HG03521 (cell line): ENCODE results near the gene TOP3B.

Source experiments
- ATAC-seq: cut with Tn5 transposase; IDR thresholded peaks from one replicate; pipeline ENCODE4 v1.9.1; 2021; ENCODE audit warnings: mild to moderate bottlenecking, moderate library complexity; ENCODE audit not compliant: unreplicated experiment

The TOP3B gene

DNA sequence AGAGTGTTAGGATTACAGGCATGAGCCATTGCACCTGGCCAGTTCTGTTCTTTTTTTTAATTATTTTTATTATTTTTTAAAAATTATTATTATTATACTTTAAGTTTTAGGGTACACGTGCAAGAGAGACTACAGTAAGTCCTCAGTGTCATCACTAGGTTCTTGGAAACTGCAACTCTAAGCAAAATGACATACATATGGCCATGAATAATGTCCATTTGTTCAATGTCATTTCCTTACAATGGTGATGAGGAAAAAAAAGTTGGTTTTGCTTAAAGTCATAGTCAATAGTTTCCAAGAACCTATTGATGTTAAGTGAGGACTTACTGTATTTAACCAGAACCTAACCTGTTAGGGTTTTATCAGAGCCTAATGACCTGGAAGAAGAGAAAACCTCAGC lies 29.4 kb upstream of the TOP3B start:
- no peak for ATAC-seq

GRCh38 chr22:22010358-22010757 lies 27.8 kb upstream of the TOP3B start:
- ATAC-seq: no peak

DNA sequence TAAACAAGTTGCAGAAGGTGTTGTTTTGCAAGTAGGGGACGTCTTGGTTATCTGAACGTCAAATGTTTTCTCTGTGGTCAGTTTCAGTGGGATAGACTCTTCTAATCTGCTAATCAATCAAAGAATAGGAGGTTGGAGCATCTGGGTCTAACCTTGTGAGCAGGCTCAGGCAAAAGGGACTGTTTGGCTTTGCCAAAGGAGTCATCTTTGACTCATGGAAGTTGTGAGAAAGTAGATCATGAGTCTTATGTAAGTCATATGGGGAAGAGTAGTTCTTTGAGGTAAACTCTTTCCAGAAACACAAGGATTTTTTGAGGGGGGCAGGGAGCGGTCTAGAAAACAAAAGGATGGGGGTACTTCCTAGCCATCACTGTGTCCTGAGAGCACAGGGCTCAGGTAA lies 27.1 kb upstream of the TOP3B start:
- no peak for ATAC-seq

GRCh38 chr22:22006596-22006990 lies 24.0 kb upstream of the TOP3B start:
- ATAC-seq: no peak

DNA sequence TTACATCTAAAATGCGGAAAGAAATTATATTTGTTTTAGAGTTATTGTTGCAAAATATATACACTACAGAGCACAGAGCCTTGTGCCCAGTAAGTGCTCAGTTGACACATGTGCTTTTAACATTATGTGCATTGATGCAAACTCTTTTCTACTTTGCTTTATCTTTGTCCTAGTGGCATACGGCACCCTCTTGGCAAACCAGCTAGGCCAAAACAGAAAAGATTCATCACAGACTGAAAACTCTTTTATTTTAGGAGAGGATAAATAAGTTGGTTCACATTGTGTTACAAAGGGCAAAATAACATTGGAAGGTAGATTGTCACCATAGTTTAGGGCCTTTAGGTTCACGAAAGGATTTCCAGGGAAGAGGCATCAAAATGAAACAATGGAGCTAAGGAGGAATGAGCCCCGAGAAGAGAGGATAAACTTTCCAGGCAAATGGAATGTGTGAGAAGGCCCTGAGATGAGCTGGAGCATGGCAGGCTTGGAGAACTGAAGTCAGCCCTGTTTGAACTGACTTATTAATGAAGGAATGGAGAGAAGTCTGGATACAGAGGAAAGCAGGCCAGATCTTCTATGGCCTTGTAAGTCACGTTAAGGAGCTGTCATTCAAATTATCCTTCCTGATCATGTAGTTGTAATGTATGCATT lies 23.5 kb upstream of the TOP3B start:
- no peak for ATAC-seq

DNA sequence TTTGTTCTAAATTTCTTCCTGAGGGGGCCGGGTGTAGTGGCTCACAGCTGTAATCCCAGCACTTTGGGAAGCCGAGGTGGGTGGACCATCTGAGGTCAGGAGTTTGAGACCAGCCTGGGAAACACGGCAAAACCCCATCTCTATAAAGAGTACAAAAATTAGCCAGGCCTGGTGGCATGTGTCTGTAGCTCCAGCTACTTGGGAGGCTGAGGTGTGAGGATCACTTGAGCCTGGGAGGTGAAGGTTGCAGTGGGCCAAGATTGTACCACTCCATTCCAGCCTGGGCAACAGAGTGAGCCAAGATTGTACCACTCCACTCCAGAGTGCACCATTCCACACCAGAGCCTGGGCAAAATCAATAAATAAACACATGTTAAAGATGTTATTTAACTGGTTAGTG lies 20.6 kb upstream of the TOP3B start:
- ATAC-seq: no peak

DNA sequence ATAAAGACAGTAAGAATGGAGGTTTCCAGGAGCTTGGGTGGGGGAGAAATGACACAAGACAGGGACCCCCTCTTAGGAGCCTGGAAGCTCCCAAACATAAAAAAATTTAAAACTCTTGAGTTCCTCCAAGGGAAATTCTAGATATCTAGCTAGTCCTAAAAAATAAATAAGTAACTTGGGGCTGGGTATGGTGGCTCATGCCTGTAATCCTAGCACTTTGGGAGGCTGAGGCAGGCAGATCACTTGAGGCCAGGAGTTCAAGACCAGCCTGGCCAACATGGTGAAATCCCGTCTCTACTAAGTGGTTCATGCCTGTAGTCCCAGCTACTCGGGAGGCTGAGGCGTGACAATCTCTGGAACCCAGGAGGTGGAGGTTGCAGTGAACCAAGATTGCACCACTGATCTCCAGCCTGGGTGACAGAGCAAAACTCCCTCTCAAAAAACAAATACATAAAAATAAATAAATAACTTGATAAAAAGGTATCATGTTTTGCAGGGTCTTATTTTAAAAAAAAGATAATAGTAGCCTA lies 20.0 kb upstream of the TOP3B start:
- ATAC-seq: no peak

- no peak for ATAC-seq
Observed at GRCh38 chr22:22001664-22002525, 19.3 kb upstream of the TOP3B start.

DNA sequence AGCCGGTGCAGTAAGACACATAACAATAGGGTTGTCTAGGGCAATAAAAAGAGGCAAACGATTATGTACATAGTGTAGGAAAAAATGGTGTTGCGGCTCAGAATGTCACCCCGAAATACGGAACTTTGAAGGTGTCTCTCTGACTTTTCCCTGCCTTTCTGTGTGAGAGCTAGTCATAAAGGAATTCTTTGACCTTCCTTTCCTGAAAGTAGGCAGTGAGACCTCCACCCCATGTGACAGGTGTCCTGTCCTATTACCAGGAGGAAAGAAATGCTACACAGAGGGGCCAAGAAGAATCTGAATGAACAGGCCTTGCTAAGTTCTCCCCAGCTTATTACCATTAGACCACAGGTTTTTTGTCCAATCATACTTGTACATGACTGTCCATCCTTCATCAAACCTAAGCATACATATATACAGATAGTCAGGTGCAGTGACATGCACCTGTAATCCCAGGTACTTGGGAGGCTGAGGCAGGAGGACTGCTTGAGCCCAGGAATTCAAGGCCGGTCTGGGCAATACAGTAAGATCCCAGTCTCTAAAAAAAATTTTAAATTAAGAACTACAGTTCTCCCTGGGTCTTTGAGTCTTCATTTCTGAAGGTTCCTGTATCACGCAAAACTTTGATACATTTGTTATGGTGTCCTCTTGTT lies 16.1 kb upstream of the TOP3B start:
- no peak for ATAC-seq

DNA sequence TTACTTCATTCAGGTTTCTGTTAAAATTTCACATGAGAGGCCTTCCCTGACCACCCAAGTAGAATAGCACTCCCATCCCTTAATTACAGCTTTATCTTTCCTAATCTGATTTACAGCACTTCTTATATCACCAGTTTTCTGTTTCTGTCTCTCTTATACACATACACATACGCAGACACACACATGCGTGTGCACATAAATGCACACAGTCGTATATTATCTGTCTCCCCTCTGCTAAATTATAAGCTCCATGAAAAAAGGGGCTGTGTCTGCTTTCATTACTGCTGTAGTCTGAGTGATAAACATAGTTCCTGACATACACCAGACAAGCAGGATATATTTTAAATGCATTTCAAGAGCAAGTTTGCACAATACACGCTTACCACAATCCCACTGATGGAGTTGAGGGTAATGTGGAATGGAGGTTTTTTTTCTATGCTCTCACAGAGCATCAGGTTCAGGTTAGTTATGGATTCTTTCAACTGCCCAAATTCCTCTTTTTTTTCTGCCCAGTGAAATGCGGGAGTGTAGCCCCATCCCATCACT lies 13.7 kb upstream of the TOP3B start:
- no peak for ATAC-seq

DNA sequence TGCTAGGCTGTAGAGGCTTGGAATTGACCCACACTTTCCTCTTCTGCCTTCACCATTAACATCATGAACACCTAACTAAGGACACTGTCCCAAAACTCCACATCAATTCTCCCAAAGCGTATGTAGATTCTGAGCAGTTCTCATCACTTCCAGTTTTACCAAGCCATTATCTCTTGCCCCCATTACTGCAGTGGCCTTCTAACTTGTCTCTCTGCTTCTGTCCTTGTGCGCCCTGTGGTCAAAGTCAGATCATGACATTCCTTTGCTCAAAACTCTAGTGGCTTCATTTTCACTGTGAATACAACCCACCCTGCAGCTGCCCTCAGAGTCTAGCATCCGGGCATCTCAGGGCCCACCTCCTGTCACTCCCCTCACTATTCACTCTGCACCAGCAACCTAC lies 13.1 kb upstream of the TOP3B start:
- ATAC-seq: no peak

GRCh38 chr22:21994881-21995444 lies 12.4 kb upstream of the TOP3B start:
- ATAC-seq: no peak

- ATAC-seq: no peak
Observed at GRCh38 chr22:21992593-21993237, 10.1 kb upstream of the TOP3B start.

DNA sequence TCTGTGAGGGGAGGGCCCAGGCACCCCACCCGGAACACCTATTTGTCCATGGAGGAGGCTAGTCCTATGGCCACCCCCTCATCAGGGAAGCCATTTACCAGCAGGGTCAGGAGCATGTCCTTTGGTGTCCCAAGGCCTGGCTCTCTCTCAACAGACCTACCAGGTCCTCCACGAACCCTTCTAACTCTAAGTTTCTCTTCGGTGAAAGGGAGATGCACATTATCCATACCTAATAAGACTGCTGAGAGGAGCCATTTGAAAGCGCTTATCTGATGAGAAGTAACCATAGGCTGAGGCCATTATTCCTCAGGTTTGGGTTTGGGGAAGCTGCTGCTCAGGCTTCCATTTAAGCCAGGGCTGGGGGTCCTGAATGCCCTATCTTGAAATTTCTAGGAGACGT lies 9.2 kb upstream of the TOP3B start:
- ATAC-seq: no peak

DNA sequence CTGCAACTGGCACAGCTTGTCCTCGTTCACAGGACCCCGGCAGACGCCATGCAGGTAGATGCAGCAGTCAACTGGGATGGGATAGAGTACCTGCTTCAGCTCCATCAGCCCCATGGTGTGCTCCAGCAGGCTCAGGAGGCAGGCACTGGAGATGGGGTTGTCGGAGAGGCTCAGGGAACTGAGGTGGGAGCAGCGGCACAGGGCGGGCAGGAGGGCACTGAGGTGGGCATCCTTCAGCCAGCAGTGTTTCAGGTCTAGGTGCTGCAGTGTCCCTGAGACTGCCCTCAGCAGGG lies 8.7 kb upstream of the TOP3B start:
- ATAC-seq: no peak

- no peak for ATAC-seq
Observed at GRCh38 chr22:21990445-21991303, 8.1 kb upstream of the TOP3B start.

- ATAC-seq: no peak
Observed at GRCh38 chr22:21989049-21989448, 6.5 kb upstream of the TOP3B start.

DNA sequence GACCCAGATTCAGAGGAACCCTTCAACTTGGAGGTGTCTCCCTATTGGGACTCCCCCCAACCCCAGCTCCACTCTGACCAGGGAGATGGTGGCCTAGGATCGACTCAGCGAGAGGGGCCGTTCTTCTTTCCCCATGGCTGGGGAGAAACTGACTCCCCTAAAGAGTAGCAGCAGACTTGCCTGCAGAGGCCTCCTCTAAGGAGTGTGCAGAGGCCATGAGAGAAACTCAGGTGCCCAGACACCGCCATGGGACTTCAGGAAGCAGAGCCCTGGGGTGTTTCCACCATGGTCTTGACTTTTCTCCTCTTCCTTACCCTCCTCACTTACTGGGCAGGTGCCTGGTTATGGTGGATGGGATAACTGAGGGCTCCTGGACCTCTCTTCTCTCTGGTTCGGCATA lies 2.6 kb upstream of the TOP3B start:
- ATAC-seq: no peak

DNA sequence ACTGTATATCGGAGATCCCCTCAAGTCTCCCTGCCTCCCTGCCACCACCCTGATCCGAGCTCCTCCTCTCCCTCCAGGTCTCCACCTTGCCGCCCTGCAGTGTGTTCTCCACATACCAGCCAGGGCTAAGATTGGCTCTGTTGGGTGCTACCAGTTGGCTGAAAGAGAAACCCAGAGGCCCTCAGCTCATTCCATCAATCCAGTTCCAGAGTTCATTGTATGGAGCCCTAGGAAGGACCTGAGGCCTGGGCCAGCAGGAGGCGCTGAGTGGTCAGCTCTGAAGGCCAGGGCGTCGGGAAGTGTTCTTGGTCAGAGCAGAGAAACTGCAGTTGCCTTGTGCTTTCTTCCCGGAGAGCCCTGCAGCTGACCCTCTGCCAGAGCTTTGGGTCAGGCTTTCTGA lies 2.2 kb upstream of the TOP3B start:
- no peak for ATAC-seq

DNA sequence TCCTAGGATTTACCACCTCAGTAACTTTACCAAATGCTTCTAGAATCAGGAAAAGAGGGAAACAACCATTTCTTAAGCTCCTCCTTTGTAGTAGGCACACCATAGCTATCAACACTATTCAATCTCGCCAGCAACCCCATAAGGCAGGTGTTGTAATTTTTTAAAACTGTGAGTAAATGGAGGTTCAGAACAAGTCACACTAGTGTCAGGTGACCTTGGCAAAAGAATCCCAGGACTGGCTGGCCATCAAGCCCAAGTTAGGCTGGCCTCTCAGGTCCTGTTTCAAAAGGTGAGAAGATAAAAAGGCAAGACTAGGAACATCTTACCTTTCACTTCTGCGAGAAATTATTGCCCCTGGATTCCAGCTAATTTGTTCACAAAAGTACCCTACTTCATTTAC lies 713 bp downstream of the TOP3B start:
- ATAC-seq: no peak
